B cell (primary cell): ENCODE measurements around the gene PSENEN. TPM values are rescaled to one million over a fixed set of nuclear protein-coding genes. Genes with fewer than 3 reads are reported as not detected.

Experiments used
- ATAC-seq: fragments of 200-7000 bp; cut with Tn5 transposase; one replicate; pipeline ENCODE4 v1.10.0; 2021; ENCODE audit warnings: low read depth, mild to moderate bottlenecking, moderate number of reproducible peaks, moderate library complexity
- CTCF ChIA-PET: fragments of 350-600 bp; sonication (Branson Sonifier 250); formaldehyde crosslinking; loops from one replicate; lab custom pipeline; 2021; ENCODE audit warnings: antibody characterized with exemption, inconsistent platforms; lab: Charles Lee
- POLR2A ChIA-PET: fragments of 350-600 bp; sonication (Branson Sonifier 250); formaldehyde crosslinking; loops from one replicate; lab custom pipeline; 2021; ENCODE audit warnings: antibody characterized with exemption; lab: Charles Lee
- DNase-seq: peaks from one replicate; pipeline ENCODE4 v3.0.0; 2013
- H2AFZ ChIP-seq: 2 replicates; pipeline ENCODE4 v1.6.1; 2012; ENCODE audit warnings: mild to moderate bottlenecking, low read depth, low read length; ENCODE audit not compliant: insufficient read depth, poor library complexity, severe bottlenecking
- H3K27ac ChIP-seq, 2 donors: 1 replicate in 1 of 2; 2 replicates in 1 of 2; pipeline ENCODE4 v1.5.1; 2012 to 2013; ENCODE audit warnings: low read length in 2 of 2, mild to moderate bottlenecking in 2 of 2, moderate library complexity in 1 of 2
- H3K27me3 ChIP-seq, 4 experiments: fragments of 200-600 bp in 1 of 4; sonication (generic) in 1 of 4; replicated peaks in 1 of 4; 1 replicate in 2 of 4; 2 replicates in 2 of 4; pipeline versions ENCODE4 v1.6.1 to v1.7.0; 2013 to 2016; ENCODE audit warnings: low read length in 3 of 4, mild to moderate bottlenecking in 2 of 4, mixed read lengths in 1 of 4, moderate library complexity in 1 of 4; ENCODE audit not compliant: insufficient read depth in 4 of 4, control insufficient read depth in 3 of 4; ENCODE audit errors: control extremely low read depth in 1 of 4
- H3K36me3 ChIP-seq, 2 experiments: replicated peaks in 1 of 2; 1 replicate in 1 of 2; 2 replicates in 1 of 2; pipeline versions ENCODE4 v1.6.1 to v1.7.1; 2013; ENCODE audit warnings: low read length in 1 of 2; ENCODE audit not compliant: insufficient read depth in 2 of 2, control insufficient read depth in 1 of 2; ENCODE audit errors: control extremely low read depth in 1 of 2, extremely low read depth in 1 of 2
- H3K4me1 ChIP-seq, 2 donors: fragments of 200-600 bp in 1 of 2; sonication (generic) in 1 of 2; 1 replicate in 1 of 2; 2 replicates in 1 of 2; pipeline versions ENCODE4 v1.5.1 to v1.6.1; 2013 to 2017; ENCODE audit warnings: low read length in 2 of 2; ENCODE audit not compliant: control insufficient read depth in 2 of 2, insufficient read depth in 2 of 2
- H3K4me2 ChIP-seq: replicated peaks from 2 replicates; pipeline ENCODE3; 2012; ENCODE audit warnings: mild to moderate bottlenecking, low read depth, low read length; ENCODE audit not compliant: poor library complexity, severe bottlenecking
- H3K4me3 ChIP-seq, 5 experiments: fragments of 200-600 bp in 1 of 5; sonication (generic) in 1 of 5; 1 replicate in 3 of 5; 2 replicates in 2 of 5; pipeline versions ENCODE4 v1.5.1 to v1.7.0; 2011 to 2016; ENCODE audit warnings: low read length in 4 of 5, mild to moderate bottlenecking in 4 of 5, low read depth in 2 of 5, control low read depth in 1 of 5, moderate library complexity in 1 of 5; ENCODE audit not compliant: insufficient read depth in 1 of 5; ENCODE audit errors: control extremely low read depth in 1 of 5, extremely low read depth in 1 of 5
- H3K79me2 ChIP-seq: fragments of 200-600 bp; sonication (generic); one replicate; pipeline ENCODE4 v1.6.0; 2016; ENCODE audit warnings: low read length; ENCODE audit not compliant: control insufficient read depth, insufficient read depth
- H3K9ac ChIP-seq: fragments of 200-600 bp; sonication (generic); 2 replicates; pipeline ENCODE4 v1.6.1; 2017; ENCODE audit warnings: mild to moderate bottlenecking, low read length, moderate library complexity
- H3K9me3 ChIP-seq, 3 donors: one replicate each; pipeline versions ENCODE4 v1.6.1 to v1.7.1; 2013; ENCODE audit warnings: low read length in 2 of 3; ENCODE audit not compliant: control insufficient read depth in 2 of 3, insufficient read depth in 1 of 3; ENCODE audit errors: control extremely low read depth in 1 of 3
- H4K20me1 ChIP-seq: 2 replicates; pipeline ENCODE4 v1.6.0; 2012; ENCODE audit warnings: mild to moderate bottlenecking, low read length; ENCODE audit not compliant: insufficient read depth, control insufficient read depth, poor library complexity, severe bottlenecking
- H3K27ac Mint-ChIP-seq: one replicate; pipeline ENCODE4 v1.8.0; 2021; ENCODE audit warnings: mixed read lengths
- H3K27me3 Mint-ChIP-seq: one replicate; pipeline ENCODE4 v1.8.0; 2021; ENCODE audit warnings: mixed read lengths
- H3K4me1 Mint-ChIP-seq: one replicate; pipeline ENCODE4 v1.8.0; 2021; ENCODE audit warnings: mixed read lengths
- H3K4me3 Mint-ChIP-seq: one replicate; pipeline ENCODE4 v1.8.0; 2021; ENCODE audit warnings: mixed read lengths
- H3K9me3 Mint-ChIP-seq: one replicate; pipeline ENCODE4 v1.8.0; 2022; ENCODE audit warnings: mixed read lengths; ENCODE audit not compliant: insufficient read depth
- EZH2 ChIP-seq: IDR thresholded peaks from 2 replicates; pipeline ENCODE4 v1.6.1; 2012; ENCODE audit warnings: borderline replicate concordance, low read depth, mild to moderate bottlenecking, moderate library complexity, low read length; ENCODE audit not compliant: insufficient read depth, poor library complexity, severe bottlenecking
- WGBS: methylation state at CpG from one replicate; pipeline ENCODE4 v1.1.5; 2013; ENCODE audit warnings: missing lambda C conversion rate; ENCODE audit not compliant: insufficient coverage; 5-methylcytosine and 5-hydroxymethylcytosine counted together
- intact Hi-C: fragments of 100-400 bp; cut with micrococcal nuclease; formaldehyde crosslinking; loops from one replicate; pipeline ENCODE4 v1.10.0; 2022
- polyA plus RNA-seq: library from polyadenylated mRNA; depleted of rRNA; stranded (reverse); fragments of >200 nt; gene quantifications from 2 replicates; pipeline ENCODE4 v1.2.3, GENCODE V29; 2012
- total RNA-seq, 2 donors: library from RNA; stranded (reverse); fragments of 120-200 nt in 1 of 2; gene quantifications; 1 replicate in 1 of 2; 2 replicates in 1 of 2; pipeline versions ENCODE4 v1.2.3 to v1.2.4, GENCODE V29; 2013 to 2022
- TF ChIP-seq, protein P1 (sequence below): fragments of 200-600 bp; IDR thresholded peaks from one replicate; pipeline ENCODE4 v1.8.0; 2022; ENCODE audit warnings: antibody characterized with exemption, mild to moderate bottlenecking

PSENEN gene
- total and polyA plus RNA-seq, 2 donors (not counting 1 experiment from before 2014, with no cell fraction given): 17.7 to 36.4 TPM

DNA sequence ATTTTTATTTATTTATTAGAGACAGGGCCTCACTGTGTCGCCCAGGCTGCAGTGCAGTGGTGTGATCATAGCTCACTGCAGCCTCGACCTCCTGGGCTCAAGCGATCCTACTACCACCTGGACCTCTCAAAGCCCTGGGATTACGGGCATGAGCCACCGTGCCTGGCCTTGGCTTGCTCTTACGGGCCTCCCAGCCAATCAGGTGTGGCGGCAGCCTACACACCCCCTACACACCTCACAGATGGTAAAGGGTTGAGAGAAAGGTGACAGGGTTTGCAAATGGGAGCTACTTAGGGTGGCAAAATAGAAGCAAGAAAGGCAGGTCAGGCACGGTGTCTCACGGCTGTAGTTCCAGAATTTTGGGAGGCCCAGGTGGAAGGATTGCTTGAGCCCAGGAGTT lies 42.1 kb upstream of the PSENEN start:
- no peaks in the 10 kb centered on the region for H3K27me3 ChIP-seq
- 56% methylated on average over 5 of the region's 9 CpGs for WGBS
- POLR2A ChIA-PET: interaction anchor here (0.7 to 3.3 kb wide), 3 partner anchors 9 to 60 kb away, joined by 6 to 53 read pairs (median 12); partner anchors contain the start of genes PSENEN and U2AF1L4
- DNase-seq: no peak
- peak overlapping the region; percentile 93 for H3K4me2 ChIP-seq
- H3K27ac ChIP-seq: no peak overlapping the region
- Mint-ChIP-seq H3K4me3 (peak overlapping the region; percentile 16), H3K27me3 (no peaks in the 10 kb centered on the region), H3K27ac (no peak overlapping the region), H3K9me3 (no peaks in the 10 kb centered on the region), H3K4me1 (peaks cover 8% of the 10 kb centered on the region)
- no peaks in the 10 kb centered on the region for H3K9me3 ChIP-seq
- intact Hi-C loops: loop anchor here (5.0 kb wide), 1 partner anchor 156 kb away; the partner anchor contains the start of gene TMEM147
- no peaks in the 10 kb centered on the region for H3K36me3 ChIP-seq
- H3K79me2 ChIP-seq: no peaks in the 10 kb centered on the region
- no peak for TF ChIP-seq EZH2
- TF ChIP-seq, protein P1, sequence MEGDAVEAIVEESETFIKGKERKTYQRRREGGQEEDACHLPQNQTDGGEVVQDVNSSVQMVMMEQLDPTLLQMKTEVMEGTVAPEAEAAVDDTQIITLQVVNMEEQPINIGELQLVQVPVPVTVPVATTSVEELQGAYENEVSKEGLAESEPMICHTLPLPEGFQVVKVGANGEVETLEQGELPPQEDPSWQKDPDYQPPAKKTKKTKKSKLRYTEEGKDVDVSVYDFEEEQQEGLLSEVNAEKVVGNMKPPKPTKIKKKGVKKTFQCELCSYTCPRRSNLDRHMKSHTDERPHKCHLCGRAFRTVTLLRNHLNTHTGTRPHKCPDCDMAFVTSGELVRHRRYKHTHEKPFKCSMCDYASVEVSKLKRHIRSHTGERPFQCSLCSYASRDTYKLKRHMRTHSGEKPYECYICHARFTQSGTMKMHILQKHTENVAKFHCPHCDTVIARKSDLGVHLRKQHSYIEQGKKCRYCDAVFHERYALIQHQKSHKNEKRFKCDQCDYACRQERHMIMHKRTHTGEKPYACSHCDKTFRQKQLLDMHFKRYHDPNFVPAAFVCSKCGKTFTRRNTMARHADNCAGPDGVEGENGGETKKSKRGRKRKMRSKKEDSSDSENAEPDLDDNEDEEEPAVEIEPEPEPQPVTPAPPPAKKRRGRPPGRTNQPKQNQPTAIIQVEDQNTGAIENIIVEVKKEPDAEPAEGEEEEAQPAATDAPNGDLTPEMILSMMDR: no peak
- H3K4me1 ChIP-seq: peaks cover 0 to 19% of the 10 kb centered on the region in 2 donors
- ATAC-seq: no peak
- H2AFZ ChIP-seq: no peak overlapping the region
- H4K20me1 ChIP-seq: no peaks in the 10 kb centered on the region
- peak overlapping the region in 1 of 5 experiments; percentile 61 for H3K4me3 ChIP-seq
- H3K9ac ChIP-seq: no peak overlapping the region
- CTCF ChIA-PET: interaction anchor here (0.6 to 2.4 kb wide), 7 partner anchors 9 to 1379 kb away, joined by 3 to 40 read pairs (median 3); partner anchors contain the start of gene LIN37

DNA sequence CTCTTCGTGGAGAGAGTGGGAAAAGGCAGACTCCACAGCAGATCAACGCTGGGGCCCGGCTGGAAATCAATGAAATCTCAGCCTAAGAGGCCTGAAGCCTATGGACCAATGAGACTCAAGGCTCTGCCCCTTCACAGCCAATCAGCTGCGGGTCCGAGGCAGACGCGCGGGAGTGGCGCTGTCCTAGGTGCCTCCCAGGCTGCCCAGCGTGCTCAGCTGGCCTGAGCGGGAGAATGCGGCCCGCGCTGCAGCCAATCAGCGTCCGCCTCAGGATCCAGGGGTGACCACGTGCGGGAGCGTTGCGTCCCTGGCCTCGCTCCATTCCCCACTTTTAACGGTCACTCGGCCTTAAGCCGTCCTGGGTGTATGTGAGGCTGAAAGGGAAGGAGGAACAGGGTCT lies 41.2 kb upstream of the PSENEN start, which contains the start of gene ZBTB32:
Gene ZBTB32, plus strand, starts transcription at position 341 of the 400 bp plus-strand sequence. CDS start 10,069 bp downstream, outside the sequence.
- no peak within 1 kb of the TSS for H3K4me2 ChIP-seq
- H3K4me3 Mint-ChIP-seq: peak within 1 kb of the TSS; percentile 16

More for the DNA sequence above, 41.2 kb upstream of the PSENEN start, which contains the start of gene ZBTB32:
- Histone ChIP-seq H3K36me3 (no peaks in the 10 kb centered on the region), H2AFZ (no peak within 1 kb of the TSS), H3K4me3 (no peak within 1 kb of the TSS), H3K9ac (no peak within 1 kb of the TSS), H3K27ac (no peak within 1 kb of the TSS), H4K20me1 (no peaks in the 10 kb centered on the region), H3K79me2 (no peaks in the 10 kb centered on the region), H3K27me3 (no peaks in the 10 kb centered on the region), H3K4me1 (peaks cover 0 to 19% of the 10 kb centered on the region in 2 donors), H3K9me3 (no peaks in the 10 kb centered on the region)
- no peak within 1 kb of the TSS for H3K27ac Mint-ChIP-seq
- ChIA-PET CTCF (interaction anchor here (1.1 kb wide), 1 partner anchor 12 kb away, joined by 3 read pairs; no protein-coding TSS in a partner anchor), POLR2A (interaction anchor here (0.7 to 3.3 kb wide), 2 partner anchors 8 to 61 kb away, joined by 12 to 53 read pairs; no protein-coding TSS in a partner anchor)
- ATAC-seq: no peak
- 42% methylated on average over 20 of the region's 24 CpGs for WGBS
- H3K27me3 Mint-ChIP-seq: no peaks in the 10 kb centered on the region
- DNase-seq: no peak
- H3K9me3 Mint-ChIP-seq: no peaks in the 10 kb centered on the region
- intact Hi-C loops: loop anchor here (5.0 kb wide), 1 partner anchor 157 kb away; the partner anchor contains the start of gene TMEM147
- peaks cover 8% of the 10 kb centered on the region for H3K4me1 Mint-ChIP-seq
- TF ChIP-seq, protein P1: no peak
- TF ChIP-seq EZH2: no peak
